Breast epithelium (tissue), 3 donors: ENCODE data around the gene SLC2A10.

Experiments
- POLR2A ChIP-seq: fragments of 450-650 bp; IDR thresholded peaks from one replicate; pipeline ENCODE4 v1.6.1; 2016; ENCODE audit warnings: antibody characterized with exemption, mild to moderate bottlenecking, moderate library complexity
- POLR2AphosphoS5 ChIP-seq, 3 donors: sonication (generic); formaldehyde crosslinking; IDR thresholded peaks; one replicate each; pipeline ENCODE4 v1.6.1; 2017; ENCODE audit warnings: antibody characterized with exemption in 3 of 3
- TF ChIP-seq, protein P1 (sequence below), 3 donors: fragments of 450-650 bp; IDR thresholded peaks; one replicate each; pipeline ENCODE4 v1.5.1; 2016 to 2017; ENCODE audit warnings: antibody characterized with exemption in 3 of 3, mild to moderate bottlenecking in 3 of 3, moderate library complexity in 3 of 3

DNA sequence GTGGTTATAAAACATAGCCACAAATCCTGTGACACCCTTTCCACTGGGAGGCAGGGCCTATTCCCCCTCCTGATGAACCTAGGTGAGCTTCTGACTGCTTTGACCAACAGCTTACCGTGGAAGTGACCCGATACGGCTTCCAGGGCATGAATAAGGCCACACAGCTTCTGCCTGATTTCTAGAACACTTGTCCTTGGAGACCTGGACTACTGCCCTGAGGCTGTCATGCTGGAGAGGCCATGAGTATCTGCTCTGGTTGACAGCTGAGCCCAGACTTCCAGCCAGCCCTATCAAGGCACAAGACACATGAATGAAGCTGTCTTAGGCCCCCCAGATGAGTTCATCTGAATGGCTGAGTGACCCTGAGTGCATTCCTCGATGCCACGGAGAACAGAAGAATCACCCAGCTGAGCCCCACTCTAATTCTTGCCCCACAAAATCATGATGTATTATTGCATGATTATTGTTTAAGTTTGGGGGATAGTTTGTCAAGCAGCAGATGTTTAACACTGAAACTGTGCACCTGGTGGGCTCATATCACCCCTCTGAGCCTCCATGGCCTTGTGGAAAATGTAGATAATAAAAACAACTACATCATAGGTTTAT is 36.8 kb upstream of the SLC2A10 start:
- TF ChIP-seq POLR2A, result no peak
- TF ChIP-seq, protein P1, sequence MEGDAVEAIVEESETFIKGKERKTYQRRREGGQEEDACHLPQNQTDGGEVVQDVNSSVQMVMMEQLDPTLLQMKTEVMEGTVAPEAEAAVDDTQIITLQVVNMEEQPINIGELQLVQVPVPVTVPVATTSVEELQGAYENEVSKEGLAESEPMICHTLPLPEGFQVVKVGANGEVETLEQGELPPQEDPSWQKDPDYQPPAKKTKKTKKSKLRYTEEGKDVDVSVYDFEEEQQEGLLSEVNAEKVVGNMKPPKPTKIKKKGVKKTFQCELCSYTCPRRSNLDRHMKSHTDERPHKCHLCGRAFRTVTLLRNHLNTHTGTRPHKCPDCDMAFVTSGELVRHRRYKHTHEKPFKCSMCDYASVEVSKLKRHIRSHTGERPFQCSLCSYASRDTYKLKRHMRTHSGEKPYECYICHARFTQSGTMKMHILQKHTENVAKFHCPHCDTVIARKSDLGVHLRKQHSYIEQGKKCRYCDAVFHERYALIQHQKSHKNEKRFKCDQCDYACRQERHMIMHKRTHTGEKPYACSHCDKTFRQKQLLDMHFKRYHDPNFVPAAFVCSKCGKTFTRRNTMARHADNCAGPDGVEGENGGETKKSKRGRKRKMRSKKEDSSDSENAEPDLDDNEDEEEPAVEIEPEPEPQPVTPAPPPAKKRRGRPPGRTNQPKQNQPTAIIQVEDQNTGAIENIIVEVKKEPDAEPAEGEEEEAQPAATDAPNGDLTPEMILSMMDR (IDR thresholded peaks at IDR 0.05), result no peak
- TF ChIP-seq POLR2AphosphoS5 (IDR thresholded peaks at IDR 0.05), result no peak
